ENCODE data around the gene SUGT1.

SUGT1 gene

GRCh38 chr13:52737965-52738364 lies 85.3 kb downstream of the SUGT1 start:
- no peak for DNase-seq (ENCODE audit: low read depth in 2 of 2)

- DNase-seq (ENCODE audit: low read depth in 2 of 2): no peak
Measured at GRCh38 chr13:52738719-52739467, 86.3 kb downstream of the SUGT1 start.

DNA sequence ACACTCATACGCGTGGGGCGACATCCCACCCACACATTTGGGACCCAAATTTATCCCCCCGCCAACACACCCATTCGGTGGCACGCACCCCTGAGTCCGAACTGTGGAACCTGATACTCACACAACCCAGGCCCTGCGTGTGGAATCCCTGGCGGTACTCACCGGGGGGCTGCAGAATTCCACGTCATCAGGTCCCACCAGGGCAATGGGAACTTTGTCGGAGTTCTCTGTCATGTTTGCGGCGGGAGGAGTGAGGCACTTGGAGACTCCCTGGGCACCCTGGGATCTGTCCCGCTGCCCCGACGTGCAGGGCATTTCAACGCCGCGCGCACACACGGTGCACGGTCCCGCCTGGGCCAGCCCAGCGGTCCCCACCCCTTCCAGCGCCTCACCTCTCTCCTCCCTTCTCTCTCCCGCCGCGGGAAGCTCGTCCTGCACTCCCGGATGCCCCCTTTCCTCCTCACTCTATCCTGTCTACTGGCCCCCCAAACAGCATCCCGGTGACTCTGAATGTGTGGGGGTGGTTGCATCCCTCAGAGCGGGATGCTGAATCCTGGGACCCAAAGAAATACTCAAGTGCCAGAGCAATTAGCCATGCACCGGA lies 86.9 kb downstream of the SUGT1 start, which contains the start of gene CNMD:
Gene CNMD, minus strand, starts transcription at position 353 of the 604 bp plus-strand sequence. Its CDS starts 119 bp downstream, at position 234.
- DNase-seq (ENCODE audit: low read depth in 2 of 2): no peak

DNA sequence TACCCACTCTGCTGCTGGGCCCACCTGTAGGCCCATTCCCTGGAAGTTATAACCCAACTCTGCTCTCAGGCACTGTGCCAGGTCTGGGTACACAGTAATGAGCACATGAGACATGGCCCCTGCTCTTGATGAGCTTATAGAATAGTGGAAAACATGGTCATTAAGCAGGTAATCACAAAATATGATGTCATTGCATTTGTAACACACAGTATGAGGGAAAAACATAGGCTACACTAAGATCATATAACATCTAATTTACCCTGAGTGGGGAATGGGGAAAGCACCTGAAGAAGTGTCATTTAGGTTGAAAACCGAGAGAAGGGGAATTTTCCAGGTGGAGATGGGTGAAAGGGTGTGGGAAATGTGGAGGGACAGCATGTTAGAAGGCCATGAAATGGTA lies 90.9 kb downstream of the SUGT1 start:
- DNase-seq (ENCODE audit: low read depth in 2 of 2): no peak

DNA sequence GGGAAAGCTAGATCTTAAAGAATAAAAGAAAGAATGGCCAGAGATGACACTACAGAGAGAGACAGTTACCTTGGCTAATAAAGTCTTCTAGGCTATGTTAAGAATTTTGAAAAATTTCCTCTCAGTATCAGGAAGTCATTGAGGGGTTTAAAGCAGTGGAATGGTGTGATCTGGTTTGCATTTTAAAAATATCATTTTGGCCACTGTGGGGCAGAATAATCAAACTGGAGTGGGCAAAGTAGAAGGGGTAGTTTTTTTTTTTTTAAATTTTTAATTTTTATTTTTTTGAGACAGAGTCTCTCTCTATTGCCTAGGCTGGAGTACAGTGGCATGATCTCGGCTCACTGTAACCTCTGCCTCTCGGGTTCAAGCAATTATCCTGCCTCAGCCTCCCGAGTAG lies 91.4 kb downstream of the SUGT1 start:
- no peak for DNase-seq (ENCODE audit: low read depth in 2 of 2)

DNA sequence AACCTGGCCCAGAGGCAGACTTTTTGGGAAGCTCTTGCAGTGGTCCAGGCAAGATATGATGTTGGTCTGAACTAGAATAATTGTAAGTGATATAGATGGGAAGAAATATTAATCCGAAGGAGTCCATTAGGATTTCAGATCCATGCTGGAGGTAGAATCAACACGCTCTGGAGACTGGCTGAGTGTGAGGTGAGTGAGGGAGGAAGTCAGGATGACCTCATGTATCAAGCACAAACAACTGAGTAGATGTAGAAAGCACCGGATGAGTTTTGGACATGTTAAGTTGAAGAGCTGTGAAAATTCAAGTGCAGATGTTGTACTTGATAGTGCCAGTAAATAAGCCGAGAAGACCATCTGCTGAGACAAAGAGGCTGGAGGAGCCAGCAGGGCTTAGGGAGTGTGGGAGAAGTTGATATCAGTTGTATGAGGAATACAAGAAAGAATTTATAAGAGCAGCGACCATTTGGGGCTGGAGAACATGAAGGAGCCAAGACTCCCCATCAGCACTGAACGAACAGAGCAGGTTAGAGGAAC lies 92.3 kb downstream of the SUGT1 start:
- DNase-seq (ENCODE audit: low read depth in 2 of 2): no peak

- no peak for DNase-seq (ENCODE audit: low read depth in 2 of 2)
Measured at GRCh38 chr13:52746141-52746540, 93.5 kb downstream of the SUGT1 start.

GRCh38 chr13:52749419-52749818 lies 96.8 kb downstream of the SUGT1 start:
- no peak for DNase-seq (ENCODE audit: low read depth in 2 of 2)

Data from stimulated activated CD8-positive, alpha-beta memory T cell treated with anti-CD3 and anti-CD28 coated beads, Interleukin-7, amount 100 ng/mL, for 1 hour (primary cell).